GM12874 (cell line): ENCODE results near the gene CRB2.

Experiments
- TF ChIP-seq, protein P1 (sequence below): IDR thresholded peaks from 2 replicates; pipeline ENCODE4 v1.5.1; 2011; ENCODE audit warnings: low read depth, mild to moderate bottlenecking, control low read depth, low read length, moderate library complexity; ENCODE audit not compliant: insufficient read depth

CRB2 gene

GRCh38 chr9:123350590-123351310 lies 5.2 kb upstream of the CRB2 start:
- TF ChIP-seq, protein P1, sequence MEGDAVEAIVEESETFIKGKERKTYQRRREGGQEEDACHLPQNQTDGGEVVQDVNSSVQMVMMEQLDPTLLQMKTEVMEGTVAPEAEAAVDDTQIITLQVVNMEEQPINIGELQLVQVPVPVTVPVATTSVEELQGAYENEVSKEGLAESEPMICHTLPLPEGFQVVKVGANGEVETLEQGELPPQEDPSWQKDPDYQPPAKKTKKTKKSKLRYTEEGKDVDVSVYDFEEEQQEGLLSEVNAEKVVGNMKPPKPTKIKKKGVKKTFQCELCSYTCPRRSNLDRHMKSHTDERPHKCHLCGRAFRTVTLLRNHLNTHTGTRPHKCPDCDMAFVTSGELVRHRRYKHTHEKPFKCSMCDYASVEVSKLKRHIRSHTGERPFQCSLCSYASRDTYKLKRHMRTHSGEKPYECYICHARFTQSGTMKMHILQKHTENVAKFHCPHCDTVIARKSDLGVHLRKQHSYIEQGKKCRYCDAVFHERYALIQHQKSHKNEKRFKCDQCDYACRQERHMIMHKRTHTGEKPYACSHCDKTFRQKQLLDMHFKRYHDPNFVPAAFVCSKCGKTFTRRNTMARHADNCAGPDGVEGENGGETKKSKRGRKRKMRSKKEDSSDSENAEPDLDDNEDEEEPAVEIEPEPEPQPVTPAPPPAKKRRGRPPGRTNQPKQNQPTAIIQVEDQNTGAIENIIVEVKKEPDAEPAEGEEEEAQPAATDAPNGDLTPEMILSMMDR, result no peak

DNA sequence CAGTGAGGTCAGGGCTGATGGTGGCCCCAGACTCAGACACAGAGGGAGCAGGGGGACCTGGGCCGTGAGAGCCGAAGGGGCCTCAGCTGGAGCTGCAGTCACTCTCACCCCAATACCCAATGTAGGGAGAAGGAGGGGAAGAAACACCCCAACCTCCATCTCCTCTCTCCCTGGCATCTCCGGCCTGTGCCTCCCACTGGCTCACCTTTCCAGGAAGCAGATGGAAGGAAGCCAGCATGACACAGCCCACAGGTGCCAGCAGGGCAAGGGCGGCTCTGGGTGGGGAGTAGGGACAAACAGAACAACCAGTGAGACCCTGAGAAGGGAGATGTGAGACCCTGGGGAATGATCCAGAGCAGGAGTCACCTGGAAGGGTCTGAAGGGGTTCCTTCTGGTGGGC lies 3.0 kb upstream of the CRB2 start:
- TF ChIP-seq, protein P1, result no peak

DNA sequence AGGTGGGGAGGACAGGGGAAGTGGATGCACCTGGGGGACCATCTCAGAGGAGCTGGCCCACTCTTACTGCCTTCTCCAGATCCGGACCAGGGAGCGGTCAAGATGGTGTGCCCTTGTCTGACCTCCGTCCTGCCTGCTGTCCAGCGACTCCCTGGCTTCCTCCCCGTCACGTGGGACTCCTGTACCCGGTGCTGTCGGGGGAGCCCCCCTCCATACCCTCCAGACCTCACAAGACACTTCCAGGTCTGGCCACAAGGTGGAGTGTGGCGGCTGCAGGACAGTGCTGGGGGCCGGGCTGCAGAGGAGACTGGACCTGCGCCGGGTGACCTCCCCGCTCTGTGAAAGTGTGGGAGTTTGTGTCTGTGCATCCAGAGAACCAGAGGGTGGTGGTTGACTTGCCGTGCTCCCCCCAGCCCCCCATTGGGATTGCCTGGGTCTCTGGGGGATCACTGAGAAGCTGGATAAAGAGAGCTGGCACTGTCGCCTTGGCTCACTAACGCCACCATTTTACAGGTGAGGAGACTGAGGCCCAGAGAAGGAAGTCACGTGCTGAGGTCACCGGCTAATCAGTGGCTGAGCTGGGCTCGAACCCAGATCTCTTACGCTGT lies 1.9 kb upstream of the CRB2 start:
- TF ChIP-seq, protein P1, result peak; percentile 91

DNA sequence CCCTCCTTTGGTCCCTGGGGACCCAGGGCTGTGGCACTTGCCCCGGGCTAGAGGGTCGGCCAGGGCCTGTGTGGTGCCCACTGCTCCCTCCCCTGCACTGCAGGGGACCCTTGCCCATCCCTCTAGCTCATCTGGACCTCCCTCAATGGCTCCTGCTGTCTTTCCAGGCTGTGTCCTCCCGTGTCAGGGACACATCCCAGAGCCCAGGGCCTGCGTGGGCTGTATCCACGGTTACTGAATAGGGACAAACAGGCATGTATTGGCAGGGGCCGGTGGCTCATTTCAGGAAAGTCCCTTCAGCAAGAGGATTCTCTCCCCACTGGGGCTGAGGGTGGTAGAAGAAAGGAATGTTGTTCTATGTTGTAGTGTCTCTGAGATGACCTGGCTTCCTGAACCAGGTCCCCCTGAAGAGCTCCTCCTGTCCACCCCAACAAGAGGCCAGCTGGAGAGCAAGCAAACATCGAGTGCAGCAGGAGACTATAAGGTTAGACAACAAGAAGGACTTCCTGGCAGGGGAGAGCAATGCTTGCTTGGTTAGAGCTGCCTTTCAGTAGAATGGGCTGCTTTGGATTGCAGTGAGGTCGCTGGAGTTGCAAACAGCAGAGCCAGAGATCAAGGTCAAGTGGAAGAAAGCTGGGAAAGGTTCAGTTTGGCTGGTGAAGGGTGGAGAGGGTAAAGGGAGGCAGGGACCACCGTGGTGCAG lies 1.0 kb upstream of the CRB2 start:
- TF ChIP-seq, protein P1, result no peak

- TF ChIP-seq, protein P1, result no peak
Measured at GRCh38 chr9:123356851-123357742, 1.1 kb downstream of the CRB2 start.

- TF ChIP-seq, protein P1, result no peak
Measured at GRCh38 chr9:123357743-123358059, 1.7 kb downstream of the CRB2 start.
